Right cardiac atrium (tissue), 5 donors: ENCODE measurements around the gene CD300E. TPM values are rescaled to one million over a fixed set of nuclear protein-coding genes. Genes with fewer than 3 reads are reported as not detected.
"Not testable (repeated sequence)": the region's sequence is repeated elsewhere in the genome, so short reads cannot be mapped to it uniquely, and the experiment has no call there.

Source experiments
- ATAC-seq, 2 donors: fragments of 200-7000 bp; cut with Tn5 transposase; one replicate each; pipeline versions ENCODE4 v1.8.0 to v1.9.1; 2020; ENCODE audit warnings: moderate library complexity in 2 of 2, mild to moderate bottlenecking in 1 of 2
- DNase-seq, 3 donors: peaks; one replicate each; pipeline ENCODE4 v3.0.0-alpha.2; 2020
- H3K27ac ChIP-seq: one replicate; pipeline ENCODE4 v1.5.1; 2013; ENCODE audit warnings: mild to moderate bottlenecking, low read length, control low read depth, moderate library complexity
- H3K27me3 ChIP-seq: one replicate; pipeline ENCODE4 v1.6.1; 2013; ENCODE audit not compliant: control insufficient read depth, insufficient read depth
- H3K4me1 ChIP-seq: one replicate; pipeline ENCODE4 v1.6.1; 2013; ENCODE audit warnings: low read length; ENCODE audit not compliant: control insufficient read depth, insufficient read depth
- H3K4me3 ChIP-seq: one replicate; pipeline ENCODE4 v1.5.1; 2013; ENCODE audit warnings: low read length, control low read depth
- H3K9me3 ChIP-seq: one replicate; pipeline ENCODE4 v1.6.1; 2013; ENCODE audit warnings: low read length; ENCODE audit not compliant: control insufficient read depth
- WGBS: extraction: QIAGEN DNeasy Blood & Tissue Kit; methylation state at CpG from one replicate; pipeline ENCODE4 v1.1.7; 2013; 5-methylcytosine and 5-hydroxymethylcytosine counted together
- intact Hi-C, 4 donors: fragments of 100-400 bp; cut with DNase I; formaldehyde crosslinking; loops; one replicate each; pipeline versions ENCODE4 v1.11.0 to v1.14.0; 2022 to 2023
- polyA plus RNA-seq: library from polyadenylated mRNA; stranded (reverse); fragments of 200-250 nt; gene quantifications from one replicate; pipeline ENCODE4 v1.2.3, GENCODE V29; 2013
- total RNA-seq, 4 donors: library from RNA; stranded (reverse); fragmentation: NEBNext Ultra II Directional; extraction: Animal tissue kit (Norgen Biotek cat#: 25700); gene quantifications; one replicate each; pipeline ENCODE4 v1.2.1, GENCODE V29; 2021
- donor health status: healthy with polysubstance abuse.
- donor health status: DM: no; HTN: yes; CAD: no.
- donor health status: DM: no; HTN: no; CAD: no.
- donor health status: DM: no; HTN: yes; CAD: no; lungs with severe emphysema.
- donor health status: DM: yes; HTN: yes; CAD: no.

Gene CD300E
- total and polyA plus RNA-seq, 5 donors, result 0.38 to 0.94 (median 0.59) TPM

DNA sequence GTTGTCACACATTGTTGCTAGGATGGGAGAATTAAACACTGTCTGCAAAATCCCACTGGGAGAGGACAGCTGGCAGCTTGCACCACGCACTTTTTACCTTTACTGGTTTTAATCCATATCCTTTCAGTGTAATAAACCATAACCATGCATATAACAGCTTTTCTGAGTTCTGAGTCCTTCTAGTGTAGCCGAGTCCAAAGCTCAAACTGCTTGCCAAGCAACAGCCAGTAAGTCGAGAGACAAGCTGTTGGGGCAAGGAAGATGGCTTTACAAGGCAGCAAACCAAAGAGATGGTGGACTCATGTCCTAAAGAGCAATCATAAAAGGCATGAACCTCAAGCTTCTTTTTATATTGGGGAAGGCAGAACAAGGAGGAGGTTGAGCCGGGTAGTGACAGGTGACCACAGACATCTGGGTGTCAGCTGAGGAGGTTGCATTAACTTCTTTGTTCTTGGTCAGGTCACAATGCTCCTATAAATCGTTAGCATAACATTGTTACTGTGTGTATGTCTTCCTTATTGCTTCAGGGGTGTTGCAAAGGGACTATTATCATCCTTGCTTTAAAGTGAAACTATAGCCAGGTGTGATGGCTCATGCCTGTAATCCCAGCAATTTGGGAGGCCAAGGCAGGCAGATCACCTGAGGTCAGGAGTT lies 48.9 kb downstream of the CD300E start:
- Histone ChIP-seq H3K9me3 (no peaks in the 10 kb centered on the region), H3K27ac (no peak overlapping the region), H3K4me3 (no peak overlapping the region), H3K27me3 (no peaks in the 10 kb centered on the region), H3K4me1 (no peaks in the 10 kb centered on the region)
- WGBS, result 75% methylated on average over 5 of the region's 5 CpGs
- ATAC-seq (no peak), DNase-seq (no peak)
- intact Hi-C loops, result no loop called here

DNA sequence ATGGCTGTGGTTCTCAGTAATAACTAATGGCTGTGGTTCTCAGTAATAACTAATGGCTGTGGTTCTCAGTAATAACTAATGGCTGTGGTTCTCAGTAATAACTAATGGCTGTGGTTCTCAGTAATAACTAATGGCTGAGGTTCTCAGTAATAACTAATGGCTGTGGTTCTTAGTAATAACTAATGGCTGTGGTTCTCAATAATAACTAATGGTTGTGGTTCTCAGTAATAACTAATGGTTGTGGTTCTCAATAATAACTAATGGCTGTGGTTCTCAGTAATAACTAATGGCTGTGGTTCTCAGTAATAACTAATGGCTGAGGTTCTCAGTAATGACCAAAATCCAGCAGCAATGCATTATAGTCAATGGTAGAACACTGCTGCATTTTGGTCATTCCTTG lies 49.9 kb downstream of the CD300E start:
- H3K9me3 ChIP-seq, H3K4me1 ChIP-seq, ATAC-seq, H3K27ac ChIP-seq, intact Hi-C loops, H3K4me3 ChIP-seq, DNase-seq, H3K27me3 ChIP-seq: not testable (repeated sequence)

DNA sequence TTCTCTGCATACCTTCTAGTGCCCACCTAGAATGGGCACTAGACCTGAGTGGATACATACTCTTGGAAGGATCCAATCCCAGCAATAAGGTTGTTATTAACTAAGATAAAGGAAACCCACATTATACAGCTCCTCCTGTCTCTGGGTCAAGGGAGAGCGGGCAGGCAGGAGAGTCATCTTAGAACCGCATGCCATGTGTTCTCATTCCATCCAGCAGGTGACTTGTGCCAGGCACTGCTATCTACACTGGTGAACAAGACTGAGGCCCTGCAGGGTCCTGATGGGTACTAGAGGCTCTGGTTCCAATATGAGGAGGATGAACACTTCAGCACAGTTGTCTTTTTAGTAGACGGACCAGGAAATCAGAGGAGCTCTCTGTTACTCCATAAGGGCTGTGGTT lies 50.4 kb downstream of the CD300E start:
- intact Hi-C loops, result no loop called here
- WGBS, result 82% methylated on average over 3 of the region's 3 CpGs
- H3K4me3 ChIP-seq, result no peak overlapping the region
- DNase-seq, result no peak
- no peak for ATAC-seq
- H3K27me3 ChIP-seq, result no peaks in the 10 kb centered on the region
- H3K27ac ChIP-seq, result no peak overlapping the region
- H3K9me3 ChIP-seq, result no peaks in the 10 kb centered on the region
- H3K4me1 ChIP-seq, result no peaks in the 10 kb centered on the region

DNA sequence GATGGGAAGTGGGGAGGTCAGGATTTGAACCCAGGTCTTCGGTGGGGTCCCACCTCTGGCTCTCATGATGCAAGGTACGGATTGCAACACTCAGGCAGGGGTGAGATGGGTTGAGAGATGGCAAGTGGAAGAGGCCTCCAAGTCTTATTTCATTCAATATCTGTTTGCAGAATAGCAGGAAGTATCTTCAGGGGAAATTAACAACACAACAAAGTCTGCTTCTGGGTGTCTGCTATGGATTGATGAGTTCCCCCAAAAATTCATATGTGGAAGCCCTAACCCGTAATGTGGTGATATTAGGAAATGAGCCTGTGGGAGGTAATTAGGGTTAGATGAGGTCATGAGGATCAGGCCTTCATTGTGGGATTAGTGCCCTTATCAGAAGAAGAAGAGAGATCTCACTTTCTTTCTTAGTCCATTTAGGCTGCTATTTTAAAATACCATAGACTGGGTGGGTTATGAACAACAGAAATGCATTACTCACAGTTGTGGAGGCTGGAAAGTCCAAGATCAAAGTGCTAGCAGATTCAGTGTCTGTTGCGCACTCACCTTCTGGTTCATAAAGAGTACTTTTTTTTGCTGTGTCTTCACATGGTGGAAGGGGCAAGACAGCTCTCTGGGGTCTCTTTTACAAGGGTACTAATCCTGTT lies 51.8 kb downstream of the CD300E start:
- no peak for ATAC-seq
- DNase-seq, result no peak
- H3K27ac ChIP-seq, result no peak overlapping the region
- no peaks in the 10 kb centered on the region for H3K4me1 ChIP-seq
- H3K4me3 ChIP-seq, result no peak overlapping the region
- intact Hi-C loops, result no loop called here
- WGBS, result 76% methylated on average over 4 of the region's 4 CpGs
- H3K27me3 ChIP-seq, result no peaks in the 10 kb centered on the region
- H3K9me3 ChIP-seq, result no peaks in the 10 kb centered on the region

DNA sequence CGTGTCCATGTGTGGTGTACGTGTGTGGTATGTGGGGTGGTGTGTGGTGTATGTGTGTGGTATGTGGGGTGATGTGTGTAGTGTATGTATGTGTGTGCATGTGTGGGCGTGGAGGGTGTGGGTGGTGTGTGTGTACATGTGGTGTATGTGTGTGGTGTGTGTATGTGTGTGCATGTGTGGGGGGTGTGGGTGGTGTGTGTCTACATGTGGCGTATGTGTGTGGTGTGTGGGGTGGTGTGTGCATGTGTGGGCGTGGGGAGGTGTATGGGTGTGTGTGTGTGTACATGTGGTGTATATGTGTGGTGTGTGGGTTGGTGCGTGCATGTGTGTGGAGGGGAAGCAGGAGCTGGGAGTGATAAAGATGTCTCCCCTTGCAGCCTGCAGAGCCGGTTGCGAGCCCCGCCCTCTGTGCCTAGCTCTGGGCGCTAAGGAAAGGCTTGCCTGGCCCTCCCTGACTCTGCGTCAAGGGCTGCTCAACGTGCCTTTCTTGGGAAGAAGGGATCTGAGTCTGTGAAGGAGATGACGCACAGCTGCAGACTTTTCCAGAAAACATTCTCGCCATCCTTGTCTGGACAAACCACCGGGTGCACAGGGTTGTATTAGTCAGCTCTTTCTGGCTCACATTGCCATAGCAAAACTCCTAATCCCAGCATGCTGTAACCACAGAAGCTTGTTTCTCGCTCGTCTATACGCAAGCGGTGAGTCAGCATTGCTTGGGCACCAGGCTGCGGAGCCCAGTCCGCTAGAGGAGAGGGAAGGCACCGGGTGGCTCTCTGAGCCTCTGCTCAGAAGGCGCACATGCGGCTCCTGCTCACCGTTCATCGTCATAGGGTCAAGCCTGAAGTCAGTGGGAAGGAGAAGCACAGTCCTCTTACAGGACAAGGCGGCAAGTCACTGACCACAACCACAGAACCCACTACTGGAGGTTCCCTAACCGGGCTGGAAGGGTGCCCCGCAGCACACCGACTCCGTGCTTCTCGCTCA lies 54.2 kb downstream of the CD300E start:
- intact Hi-C loops, result no loop called here
- Histone ChIP-seq H3K4me1 (no peaks in the 10 kb centered on the region), H3K9me3 (no peaks in the 10 kb centered on the region), H3K4me3 (no peak overlapping the region), H3K27ac (no peak overlapping the region), H3K27me3 (no peaks in the 10 kb centered on the region)
- DNase-seq, result peak; percentile 71 to 79 (median 77)
- ATAC-seq, result peak; percentile 72
- WGBS, result 56% methylated on average over 32 of the region's 32 CpGs

DNA sequence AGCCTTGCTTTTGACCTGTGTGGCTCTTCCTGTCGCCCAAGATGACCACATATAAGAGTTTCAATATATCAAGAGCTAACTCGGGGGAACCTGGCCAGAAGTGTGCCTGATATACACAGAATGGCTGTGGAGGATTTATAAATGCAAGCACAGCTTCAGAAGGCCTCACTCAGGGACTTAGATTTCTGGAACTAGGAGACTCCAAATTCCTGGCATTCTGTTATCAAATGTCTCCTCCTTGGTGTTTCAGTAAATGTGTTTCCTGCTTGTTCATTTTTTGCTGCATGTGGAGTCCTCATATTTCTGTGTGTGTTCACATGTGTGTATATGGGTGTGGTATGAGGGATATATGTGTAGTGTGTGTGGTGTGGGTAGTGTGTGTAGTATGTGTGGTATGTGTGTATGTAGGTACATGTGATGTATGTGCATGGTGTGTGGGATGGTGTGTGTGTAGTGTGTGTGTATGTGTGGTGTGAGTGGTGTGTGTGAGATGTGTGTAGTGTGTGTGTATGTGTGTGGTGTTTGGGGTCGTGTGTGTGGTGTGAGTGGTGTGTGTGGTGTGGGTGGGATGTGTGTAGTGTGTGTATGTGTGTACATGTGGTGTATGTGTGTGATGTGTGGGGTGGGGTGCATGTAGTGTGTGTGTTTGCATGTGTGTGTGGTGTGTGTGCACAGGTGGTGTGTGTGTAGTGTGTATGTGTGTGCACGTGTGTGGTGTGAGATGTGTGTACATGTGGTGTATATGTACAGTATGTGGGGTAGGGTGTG lies 55.2 kb downstream of the CD300E start:
- Histone ChIP-seq H3K27me3 (no peaks in the 10 kb centered on the region), H3K9me3 (no peaks in the 10 kb centered on the region), H3K4me1 (no peaks in the 10 kb centered on the region), H3K27ac (no peak overlapping the region), H3K4me3 (no peak overlapping the region)
- DNase-seq (no peak), ATAC-seq (no peak)
- WGBS, result 67% methylated on average over 4 of the region's 4 CpGs
- intact Hi-C loops, result no loop called here

DNA sequence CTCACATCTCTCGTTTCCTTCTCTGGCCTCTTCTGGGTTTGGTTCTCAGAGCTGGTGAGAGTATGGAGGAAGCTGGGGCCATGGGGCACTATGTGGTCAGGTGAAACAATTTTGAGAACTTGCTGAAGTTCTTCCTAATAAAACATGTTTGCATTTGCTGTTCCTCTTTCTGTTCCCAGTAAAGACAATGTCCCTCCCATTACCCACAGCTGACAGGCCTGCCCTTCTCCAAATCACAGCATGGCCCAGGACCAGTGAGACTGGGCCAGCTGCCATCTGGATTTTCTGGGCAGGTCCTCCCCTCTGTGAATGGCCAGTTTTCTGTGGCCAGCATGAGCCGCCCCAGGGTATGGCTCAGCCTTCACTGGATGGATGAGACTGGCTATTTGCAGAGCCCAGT lies 56.1 kb downstream of the CD300E start, which contains the start of gene CD300H:
Gene CD300H (minus strand): TSS at position 113 of the 400 bp plus-strand sequence.
- no peaks in the 10 kb centered on the region for H3K4me1 ChIP-seq
- no peak within 1 kb of the TSS for H3K27ac ChIP-seq
- 70% methylated on average over 2 of the region's 2 CpGs for WGBS
- H3K27me3 ChIP-seq, result no peaks in the 10 kb centered on the region
- H3K9me3 ChIP-seq, result no peaks in the 10 kb centered on the region
- intact Hi-C loops, result no loop called here
- DNase-seq (peak in 1 of 3 donors; percentile 73), ATAC-seq (peak in 1 of 2 donors; percentile 12)
- no peak within 1 kb of the TSS for H3K4me3 ChIP-seq

DNA sequence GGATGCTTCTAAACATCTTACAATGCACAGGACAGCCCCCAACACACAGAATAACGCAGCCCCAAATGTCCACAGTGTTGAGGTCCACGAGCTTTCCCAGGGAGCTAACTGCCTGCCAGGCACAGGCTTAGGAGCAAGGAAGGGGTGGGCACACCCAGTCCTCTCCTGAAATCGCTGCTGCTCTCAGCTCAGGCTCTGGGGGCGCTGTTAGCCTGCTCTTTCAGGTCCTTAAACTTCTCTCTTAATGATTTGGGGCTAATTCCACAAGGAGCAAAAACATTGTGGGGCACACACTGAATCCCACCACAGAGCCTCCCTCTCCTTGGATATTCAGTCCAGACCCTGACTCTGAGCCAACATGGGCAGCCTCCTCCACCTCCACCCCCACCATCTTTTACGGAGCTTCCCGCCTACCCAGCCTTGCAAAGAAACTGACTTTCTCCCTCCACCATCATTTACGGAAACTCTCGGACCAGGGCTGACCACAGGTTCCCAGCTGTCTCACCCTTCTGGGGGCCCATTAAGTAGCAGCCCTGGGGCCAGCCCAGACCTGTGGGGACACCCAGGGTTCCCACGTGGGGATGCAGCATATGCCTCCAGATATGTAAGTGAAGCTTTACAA lies 57.3 kb downstream of the CD300E start:
- no peaks in the 10 kb centered on the region for H3K27me3 ChIP-seq
- WGBS, result 35% methylated on average over 9 of the region's 9 CpGs
- DNase-seq (peak in 2 of 3 donors; percentile 38 to 73), ATAC-seq (peak in 1 of 2 donors; percentile 26)
- no peak overlapping the region for H3K27ac ChIP-seq
- H3K4me1 ChIP-seq, result no peaks in the 10 kb centered on the region
- H3K4me3 ChIP-seq, result no peak overlapping the region
- intact Hi-C loops, result no loop called here
- H3K9me3 ChIP-seq, result no peaks in the 10 kb centered on the region

DNA sequence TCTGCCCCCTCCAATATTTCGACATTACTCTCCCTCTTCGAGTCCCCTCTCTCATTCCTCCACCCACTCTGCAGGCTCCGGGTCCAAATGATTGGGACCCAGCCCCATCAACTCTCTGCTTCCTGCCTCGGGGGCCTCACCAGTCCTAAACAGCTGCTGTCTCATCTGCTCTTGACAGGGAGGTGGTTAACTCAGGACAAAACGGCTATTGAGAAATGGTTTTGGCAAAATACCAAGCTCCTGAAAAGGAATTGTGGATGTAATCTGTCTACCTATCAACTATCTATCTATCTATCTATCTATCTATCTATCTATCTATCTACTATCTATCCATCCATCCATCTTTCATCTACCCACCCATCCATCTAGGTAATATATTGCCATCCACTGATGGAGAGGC lies 58.4 kb downstream of the CD300E start:
- Histone ChIP-seq H3K27ac (no peak overlapping the region), H3K9me3 (no peaks in the 10 kb centered on the region), H3K4me1 (no peaks in the 10 kb centered on the region), H3K4me3 (no peak overlapping the region), H3K27me3 (no peaks in the 10 kb centered on the region)
- intact Hi-C loops, result no loop called here
- ATAC-seq, result no peak
- WGBS, result 42% methylated on average over 5 of the region's 5 CpGs
- no peak for DNase-seq

DNA sequence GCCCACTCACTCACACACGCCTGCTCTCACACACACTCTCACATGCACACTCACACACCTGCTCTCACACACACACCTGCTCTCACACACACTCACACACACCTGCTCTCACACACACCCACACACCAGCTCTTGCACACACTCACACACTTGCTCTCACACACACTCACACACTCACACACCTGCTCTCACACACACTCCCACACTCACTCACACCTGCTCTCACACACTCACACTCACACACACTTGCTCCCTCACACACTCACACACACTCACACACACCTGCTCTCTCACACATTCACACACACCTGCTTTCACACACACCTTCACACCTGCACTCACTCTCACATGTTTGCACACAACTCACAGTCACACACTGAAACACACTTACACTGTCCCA lies 60.2 kb downstream of the CD300E start:
- H3K4me1 ChIP-seq, result no peaks in the 10 kb centered on the region
- intact Hi-C loops, result no loop called here
- DNase-seq, result no peak
- H3K27me3 ChIP-seq, result no peaks in the 10 kb centered on the region
- 95% methylated on average over 1 of the region's 1 CpG for WGBS
- no peaks in the 10 kb centered on the region for H3K9me3 ChIP-seq
- no peak overlapping the region for H3K27ac ChIP-seq
- ATAC-seq, result no peak
- H3K4me3 ChIP-seq, result no peak overlapping the region
